Measurements from ENCODE around the gene DDTL.
A peak's percentile ranks its signal among the peaks of the same experiment; 100 is the strongest.
"Not testable (repeated sequence)": the region's sequence is repeated elsewhere in the genome, so short reads cannot be mapped to it uniquely, and the experiment has no call there.

DNA sequence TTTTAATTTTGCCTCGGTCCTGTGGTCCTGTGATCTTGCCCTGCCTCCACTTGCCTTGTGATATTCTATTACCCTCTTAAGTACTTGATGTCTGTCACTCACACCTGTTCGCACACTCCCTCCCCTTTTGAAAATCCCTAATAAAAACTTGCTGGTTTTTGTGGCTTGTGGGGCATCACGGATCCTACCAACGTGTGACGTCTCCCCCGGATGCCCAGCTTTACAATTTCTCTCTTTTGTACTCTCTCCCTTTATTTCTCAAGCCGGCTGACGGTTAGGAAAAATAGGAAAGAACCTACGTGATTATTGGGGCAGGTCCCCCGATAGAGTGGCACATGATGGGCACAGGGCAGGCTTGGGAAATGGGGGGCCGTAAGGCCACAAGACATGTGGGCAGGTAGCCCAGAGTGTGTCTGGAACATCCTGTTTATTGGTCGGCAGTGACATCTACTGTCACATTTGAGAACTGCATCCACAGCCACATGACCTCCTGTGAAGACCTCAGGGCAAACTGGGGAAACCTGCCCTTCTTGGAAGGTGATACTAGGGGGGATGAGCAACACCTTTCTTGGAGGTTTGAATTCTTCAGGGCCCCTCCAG, 10.3 kb upstream of the DDTL start:
- TF ChIP-seq POLR2A (IDR thresholded peaks at IDR 0.05; ENCODE audit: extremely low read depth, insufficient read length); MYC (IDR thresholded peaks at IDR 0.05; ENCODE audit: low read depth, low read length): not testable (repeated sequence)
- TF ChIP-seq, protein P1, sequence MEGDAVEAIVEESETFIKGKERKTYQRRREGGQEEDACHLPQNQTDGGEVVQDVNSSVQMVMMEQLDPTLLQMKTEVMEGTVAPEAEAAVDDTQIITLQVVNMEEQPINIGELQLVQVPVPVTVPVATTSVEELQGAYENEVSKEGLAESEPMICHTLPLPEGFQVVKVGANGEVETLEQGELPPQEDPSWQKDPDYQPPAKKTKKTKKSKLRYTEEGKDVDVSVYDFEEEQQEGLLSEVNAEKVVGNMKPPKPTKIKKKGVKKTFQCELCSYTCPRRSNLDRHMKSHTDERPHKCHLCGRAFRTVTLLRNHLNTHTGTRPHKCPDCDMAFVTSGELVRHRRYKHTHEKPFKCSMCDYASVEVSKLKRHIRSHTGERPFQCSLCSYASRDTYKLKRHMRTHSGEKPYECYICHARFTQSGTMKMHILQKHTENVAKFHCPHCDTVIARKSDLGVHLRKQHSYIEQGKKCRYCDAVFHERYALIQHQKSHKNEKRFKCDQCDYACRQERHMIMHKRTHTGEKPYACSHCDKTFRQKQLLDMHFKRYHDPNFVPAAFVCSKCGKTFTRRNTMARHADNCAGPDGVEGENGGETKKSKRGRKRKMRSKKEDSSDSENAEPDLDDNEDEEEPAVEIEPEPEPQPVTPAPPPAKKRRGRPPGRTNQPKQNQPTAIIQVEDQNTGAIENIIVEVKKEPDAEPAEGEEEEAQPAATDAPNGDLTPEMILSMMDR (IDR thresholded peaks at IDR 0.05; ENCODE audit: low read depth, low read length), result peak; percentile 61
- TF ChIP-seq, protein P2, sequence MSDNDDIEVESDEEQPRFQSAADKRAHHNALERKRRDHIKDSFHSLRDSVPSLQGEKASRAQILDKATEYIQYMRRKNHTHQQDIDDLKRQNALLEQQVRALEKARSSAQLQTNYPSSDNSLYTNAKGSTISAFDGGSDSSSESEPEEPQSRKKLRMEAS (IDR thresholded peaks at IDR 0.05; ENCODE audit: low read depth, low read length), result not testable (repeated sequence)

Data from NB4 (cell line).